ENCODE data around the gene RNF187. TPM values are rescaled to one million over a fixed set of nuclear protein-coding genes. Genes with fewer than 3 reads are reported as not detected.
"Not testable (repeated sequence)": the region's sequence is repeated elsewhere in the genome, so short reads cannot be mapped to it uniquely, and the experiment has no call there.

Gene RNF187
- total and polyA plus RNA-seq, 8 donors: 8.9 to 44.6 (median 27.8) TPM

DNA sequence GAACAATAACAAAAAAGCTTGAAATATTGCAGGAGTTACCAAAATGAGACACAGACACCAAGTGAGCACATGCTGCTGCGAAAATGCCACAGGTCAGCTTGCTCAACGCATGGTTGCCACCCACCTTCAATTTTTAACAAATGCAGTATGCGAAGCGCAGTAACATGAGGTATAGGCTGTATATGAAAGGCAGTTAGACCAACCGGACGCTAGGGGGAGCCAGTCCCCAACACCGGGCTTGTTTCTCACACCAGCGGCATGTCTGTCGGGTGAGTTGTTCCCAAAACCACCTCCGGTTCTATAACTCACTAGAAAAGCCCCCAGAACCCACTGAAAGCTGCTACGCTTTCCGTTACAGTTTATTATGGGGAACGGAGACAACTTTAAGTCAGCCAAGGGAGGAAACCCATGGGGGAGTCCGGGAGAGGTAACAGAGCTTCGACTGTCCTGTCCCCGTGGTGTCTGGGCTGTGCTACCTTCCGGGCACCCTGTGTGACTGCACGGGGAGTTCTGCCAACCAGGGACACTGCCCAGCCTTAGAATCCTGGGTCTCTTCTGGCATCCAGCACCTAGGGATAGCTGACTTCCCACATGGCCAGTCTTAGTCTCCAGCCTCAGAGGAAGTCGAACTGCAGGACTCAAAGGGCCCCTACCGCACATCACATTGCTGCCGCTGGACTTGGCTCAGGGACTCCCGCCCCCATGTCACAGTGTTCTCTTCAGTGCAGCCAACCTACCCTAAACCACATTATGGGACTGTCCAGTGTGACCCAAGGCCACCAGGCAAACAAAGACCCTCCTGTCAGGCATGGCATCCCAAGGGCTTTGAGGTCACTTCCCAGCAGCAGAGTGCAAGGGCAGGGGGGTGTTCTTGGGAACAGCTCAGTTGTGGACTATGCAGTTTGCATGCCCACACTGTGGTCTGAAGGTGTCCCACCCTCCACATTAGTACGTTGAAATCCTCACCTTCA, 14.0 kb downstream of the RNF187 start:
- peak overlapping the region in 1 of 4 donors; percentile 9 for H3K4me3 ChIP-seq
- 22 to 30% (median 26%) methylated on average over 21 to 23 of the region's 23 CpGs for WGBS, 5 donors
- TF ChIP-seq, protein P1, sequence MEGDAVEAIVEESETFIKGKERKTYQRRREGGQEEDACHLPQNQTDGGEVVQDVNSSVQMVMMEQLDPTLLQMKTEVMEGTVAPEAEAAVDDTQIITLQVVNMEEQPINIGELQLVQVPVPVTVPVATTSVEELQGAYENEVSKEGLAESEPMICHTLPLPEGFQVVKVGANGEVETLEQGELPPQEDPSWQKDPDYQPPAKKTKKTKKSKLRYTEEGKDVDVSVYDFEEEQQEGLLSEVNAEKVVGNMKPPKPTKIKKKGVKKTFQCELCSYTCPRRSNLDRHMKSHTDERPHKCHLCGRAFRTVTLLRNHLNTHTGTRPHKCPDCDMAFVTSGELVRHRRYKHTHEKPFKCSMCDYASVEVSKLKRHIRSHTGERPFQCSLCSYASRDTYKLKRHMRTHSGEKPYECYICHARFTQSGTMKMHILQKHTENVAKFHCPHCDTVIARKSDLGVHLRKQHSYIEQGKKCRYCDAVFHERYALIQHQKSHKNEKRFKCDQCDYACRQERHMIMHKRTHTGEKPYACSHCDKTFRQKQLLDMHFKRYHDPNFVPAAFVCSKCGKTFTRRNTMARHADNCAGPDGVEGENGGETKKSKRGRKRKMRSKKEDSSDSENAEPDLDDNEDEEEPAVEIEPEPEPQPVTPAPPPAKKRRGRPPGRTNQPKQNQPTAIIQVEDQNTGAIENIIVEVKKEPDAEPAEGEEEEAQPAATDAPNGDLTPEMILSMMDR (IDR thresholded peaks at IDR 0.05): peak in 5 of 7 experiments; percentile 52 to 91 (median 80)
- TF ChIP-seq POLR2A (IDR thresholded peaks at IDR 0.05): no peak
- intact Hi-C loops (cut with DNase I; ENCODE audit: low total_unique reads): no loop called here
- peak; percentile 87 to 96 for DNase-seq
- peaks cover 0 to 14% (median 12%) of the 10 kb centered on the region in 4 donors for H3K4me1 ChIP-seq
- peaks cover 0 to 7% (median 0%) of the 10 kb centered on the region in 3 donors for H3K27me3 ChIP-seq
- H3K27ac ChIP-seq: no peak overlapping the region
- H3K36me3 ChIP-seq: peaks cover 0 to 14% (median 12%) of the 10 kb centered on the region in 4 donors
- no peaks in the 10 kb centered on the region for H3K9me3 ChIP-seq

DNA sequence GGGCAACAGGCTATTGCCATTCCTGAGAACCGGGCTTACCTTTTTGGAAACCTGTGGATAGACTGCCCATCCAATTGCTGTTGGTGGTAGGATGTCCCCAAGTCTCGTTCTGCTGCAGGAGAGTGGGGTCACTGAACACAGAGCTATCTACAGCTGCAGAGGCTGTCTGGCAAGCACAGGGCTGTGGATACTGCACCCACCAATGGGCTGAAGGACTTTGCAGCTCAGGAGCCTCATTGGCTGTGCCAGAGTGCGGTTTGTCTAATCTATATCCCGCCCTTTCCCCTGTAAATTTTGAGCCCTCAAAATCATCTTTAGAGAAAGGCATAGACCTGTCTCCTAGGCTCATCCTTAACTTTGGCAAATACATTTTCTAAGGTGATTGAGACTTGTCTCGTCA, 15.3 kb downstream of the RNF187 start:
- H3K27me3 ChIP-seq: peaks cover 0 to 8% (median 0%) of the 10 kb centered on the region in 3 donors
- H3K9me3 ChIP-seq: no peaks in the 10 kb centered on the region
- no peak overlapping the region for H3K4me3 ChIP-seq
- WGBS, 5 donors: 85 to 94% (median 89%) methylated on average over 5 of the region's 5 CpGs
- no peak for DNase-seq
- H3K27ac ChIP-seq: no peak overlapping the region
- peaks cover 0 to 14% (median 12%) of the 10 kb centered on the region in 4 donors for H3K4me1 ChIP-seq
- TF ChIP-seq POLR2AphosphoS5 (IDR thresholded peaks at IDR 0.05) (no peak), EP300 (IDR thresholded peaks at IDR 0.05) (no peak), POLR2A (IDR thresholded peaks at IDR 0.05) (no peak)
- TF ChIP-seq, protein P1 (IDR thresholded peaks at IDR 0.05): no peak
- intact Hi-C loops (cut with DNase I; ENCODE audit: low total_unique reads): no loop called here
- H3K36me3 ChIP-seq: peaks cover 0 to 4% (median 2%) of the 10 kb centered on the region in 4 donors

GRCh38 chr1:228505944-228506343, 18.8 kb downstream of the RNF187 start:
- H3K4me3 ChIP-seq; H3K4me1 ChIP-seq; H3K36me3 ChIP-seq; DNase-seq; H3K9me3 ChIP-seq; H3K27ac ChIP-seq; intact Hi-C loops (cut with DNase I; ENCODE audit: low total_unique reads): not testable (repeated sequence)
- WGBS, 5 donors: 58 to 76% (median 69%) methylated on average over 8 to 10 of the region's 11 CpGs
- peaks cover 0 to 35% (median 0%) of the 10 kb centered on the region in 3 donors for H3K27me3 ChIP-seq

- H3K27me3 ChIP-seq: peaks cover 0 to 47% (median 0%) of the 10 kb centered on the region in 3 donors
- H3K4me3 ChIP-seq: no peak overlapping the region
- no peaks in the 10 kb centered on the region for H3K4me1 ChIP-seq
- intact Hi-C loops (cut with DNase I; ENCODE audit: low total_unique reads): no loop called here
- no peak overlapping the region for H3K27ac ChIP-seq
- no peaks in the 10 kb centered on the region for H3K9me3 ChIP-seq
- DNase-seq: no peak
- 68 to 90% (median 71%) methylated on average over 7 to 9 of the region's 9 CpGs for WGBS, 5 donors
- H3K36me3 ChIP-seq: no peaks in the 10 kb centered on the region
- TF ChIP-seq POLR2A (IDR thresholded peaks at IDR 0.05) (no peak), EP300 (IDR thresholded peaks at IDR 0.05) (no peak), POLR2AphosphoS5 (IDR thresholded peaks at IDR 0.05) (no peak)
- TF ChIP-seq, protein P1 (IDR thresholded peaks at IDR 0.05): no peak
Observed at GRCh38 chr1:228507961-228508652, 20.9 kb downstream of the RNF187 start.

Measured in stomach (tissue), 9 donors.